ENCODE measurements around the gene ACADL. TPM values are rescaled to one million over a fixed set of nuclear protein-coding genes. Genes with fewer than 3 reads are reported as not detected.

Gene ACADL
- total RNA-seq, 1 experiment from 2014 or later, result not detected

Other genes starting within 250 kb of the ACADL start
- gene RPE, start 222.8 kb downstream of the ACADL start, total RNA-seq (2014; rRNA removed; shearing (Covaris generic)), result 87.3 and 101 TPM in 2 replicates
- 17.7 and 32.9 TPM in 2 replicates for gene KANSL1L, start 54.0 kb downstream of the ACADL start, total RNA-seq (2014; rRNA removed; shearing (Covaris generic))
- gene MYL1, start 89.7 kb upstream of the ACADL start, total RNA-seq (2014; rRNA removed; shearing (Covaris generic)), result not detected in 2 replicates